HCT116 (cell line): ENCODE measurements around the gene HMGN2. TPM values are rescaled to one million over a fixed set of nuclear protein-coding genes. Genes with fewer than 3 reads are reported as not detected.

Experiments
- ATAC-seq: fragments of 200-7000 bp; cut with Tn5 transposase; 2 replicates; pipeline ENCODE4 v1.9.1; 2020; ENCODE audit warnings: mild to moderate bottlenecking, moderate library complexity
- BruUV-seq: library from RNA; stranded (reverse); fragments of 400-500 nt; replicated peaks from 2 replicates; lab custom pipeline; 2021; lab: Mats Ljungman, UMichigan
- CTCF ChIA-PET: fragments of 300-600 bp; sonication (Branson Sonifier 250); formaldehyde crosslinking; loops from one replicate; lab custom pipeline; 2021; ENCODE audit warnings: antibody characterized with exemption; lab: Charles Lee
- POLR2A ChIA-PET: fragments of 300-600, 350-600 bp; sonication (Branson Sonifier 250); formaldehyde crosslinking; loops from one replicate; lab custom pipeline; 2021; ENCODE audit warnings: antibody characterized with exemption; lab: Charles Lee
- RAD21 ChIA-PET, 2 experiments: fragments of 300-600 bp; sonication (Branson Sonifier 250); formaldehyde crosslinking; loops; one replicate each; lab custom pipeline; 2023; ENCODE audit warnings: low total read pairs in 2 of 2; ENCODE audit not compliant: uncharacterized antibody in 2 of 2, unreplicated experiment in 2 of 2, low non-redundant PET in 1 of 2; lab: Charles Lee
- DNase-seq: peaks from one replicate; pipeline ENCODE4 v3.0.0-alpha.2; 2010; ENCODE audit warnings: low read depth, low spot score
- H2AFZ ChIP-seq: fragments of 200-600 bp; shearing (Covaris generic), sonication (generic); 2 replicates; pipeline ENCODE4 v1.6.1; 2017; ENCODE audit warnings: low read depth, mixed run types, mixed read lengths, antibody characterized with exemption, low read length; ENCODE audit not compliant: poor library complexity, severe bottlenecking
- H3K27ac ChIP-seq: 2 replicates; pipeline ENCODE4 v1.5.1; 2012; ENCODE audit warnings: low read depth, low read length
- H3K27me3 ChIP-seq: fragments of 200-600 bp; sonication (generic); 2 replicates; pipeline ENCODE4 v1.6.1; 2016; ENCODE audit warnings: mixed run types, low read length, mixed read lengths; ENCODE audit not compliant: insufficient read depth
- H3K36me3 ChIP-seq, 2 experiments: fragments of 200-500 bp in 1 of 2; fragments of 200-600 bp in 1 of 2; sonication (Bioruptor generic) in 1 of 2; sonication (generic) in 1 of 2; 2 replicates each; pipeline versions ENCODE4 v1.5.1 to v1.6.1; 2014 to 2016; ENCODE audit warnings: low read length in 2 of 2, inconsistent platforms in 1 of 2, mixed read lengths in 1 of 2, mixed run types in 1 of 2; ENCODE audit not compliant: insufficient read depth in 2 of 2, control insufficient read depth in 1 of 2
- H3K4me1 ChIP-seq, 2 experiments: fragments of 200-600 bp in 1 of 2; sonication (generic) in 1 of 2; 2 replicates each; pipeline versions ENCODE4 v1.5.1 to v1.6.1; 2012 to 2017; ENCODE audit warnings: low read length in 2 of 2, inconsistent platforms in 1 of 2, mild to moderate bottlenecking in 1 of 2, mixed read lengths in 1 of 2, mixed run types in 1 of 2, moderate library complexity in 1 of 2; ENCODE audit not compliant: insufficient read depth in 2 of 2, control insufficient read depth in 1 of 2
- H3K4me2 ChIP-seq: fragments of 200-600 bp; sonication (generic); 2 replicates; pipeline ENCODE4 v1.6.1; 2017; ENCODE audit warnings: mixed run types, low read length, mixed read lengths
- H3K4me3 ChIP-seq, 2 experiments: fragments of 200-600 bp in 1 of 2; sonication (generic) in 1 of 2; replicated peaks in 1 of 2; 2 replicates each; pipeline ENCODE4 v1.5.1; 2011 to 2016; ENCODE audit warnings: low read length in 2 of 2, control low read depth in 1 of 2, low read depth in 1 of 2, mild to moderate bottlenecking in 1 of 2, mixed read lengths in 1 of 2, mixed run types in 1 of 2
- H3K79me2 ChIP-seq: fragments of 200-600 bp; sonication (generic); 2 replicates; pipeline ENCODE4 v1.6.1; 2017; ENCODE audit warnings: mild to moderate bottlenecking, mixed run types, low read length, moderate library complexity, mixed read lengths; ENCODE audit not compliant: insufficient read depth
- H3K9ac ChIP-seq: fragments of 200-600 bp; sonication (generic); 2 replicates; pipeline ENCODE4 v1.6.1; 2016; ENCODE audit warnings: low read length, mixed read lengths
- H3K9me2 ChIP-seq: fragments of 200-600 bp; sonication (generic), shearing (Covaris generic); 2 replicates; pipeline ENCODE4 v1.6.1; 2017; ENCODE audit warnings: mixed run types, mild to moderate bottlenecking, moderate library complexity; ENCODE audit not compliant: insufficient read depth
- H3K9me3 ChIP-seq, 2 experiments: fragments of 200-500 bp in 1 of 2; fragments of 200-600 bp in 1 of 2; sonication (Bioruptor generic) in 1 of 2; sonication (generic) in 1 of 2; 2 replicates each; pipeline ENCODE4 v1.6.1; 2014 to 2017; ENCODE audit warnings: low read length in 2 of 2, mixed read lengths in 2 of 2, inconsistent platforms in 1 of 2, low read depth in 1 of 2, mild to moderate bottlenecking in 1 of 2, mixed run types in 1 of 2, moderate library complexity in 1 of 2; ENCODE audit not compliant: control insufficient read depth in 1 of 2, insufficient read depth in 1 of 2
- H4K20me1 ChIP-seq: fragments of 200-600 bp; sonication (generic), shearing (Covaris generic); 2 replicates; pipeline ENCODE4 v1.6.1; 2017; ENCODE audit warnings: mixed run types, mild to moderate bottlenecking, moderate library complexity; ENCODE audit not compliant: insufficient read depth
- EZH2 ChIP-seq: fragments of 200-600 bp; sonication (generic); IDR thresholded peaks from 2 replicates; pipeline ENCODE4 v1.6.1; 2017; ENCODE audit warnings: antibody characterized with exemption, mixed run types
- EZH2phosphoT487 ChIP-seq: fragments of 200-600 bp; IDR thresholded peaks from 2 replicates; pipeline ENCODE4 v1.6.1; 2018; ENCODE audit warnings: antibody characterized with exemption, borderline replicate concordance
- JUND ChIP-seq: IDR thresholded peaks from 2 replicates; pipeline ENCODE4 v1.6.1; 2012
- MAX ChIP-seq: IDR thresholded peaks from 2 replicates; pipeline ENCODE4 v1.6.1; 2012
- POLR2A ChIP-seq: IDR thresholded peaks from 2 replicates; pipeline ENCODE4 v1.7.0; 2011; ENCODE audit warnings: borderline replicate concordance; ENCODE audit not compliant: insufficient read depth, insufficient read length; ENCODE audit errors: extremely low read depth
- POLR2AphosphoS5 ChIP-seq: IDR thresholded peaks from 2 replicates; pipeline ENCODE4 v1.6.1; 2011; ENCODE audit warnings: mild to moderate bottlenecking, low read depth, low read length, moderate library complexity
- RAD21 ChIP-seq: IDR thresholded peaks from 2 replicates; pipeline ENCODE4 v1.6.1; 2012; ENCODE audit warnings: low read depth, mild to moderate bottlenecking
- SIN3A ChIP-seq: IDR thresholded peaks from 2 replicates; pipeline ENCODE4 v1.6.1; 2012; ENCODE audit warnings: low read depth
- YY1 ChIP-seq: IDR thresholded peaks from 2 replicates; pipeline ENCODE4 v1.6.1; 2011; ENCODE audit warnings: low read length, low read depth, moderate library complexity, mild to moderate bottlenecking; ENCODE audit not compliant: insufficient replicate concordance; ENCODE audit errors: extremely low read depth
- ZBTB33 ChIP-seq: IDR thresholded peaks from 2 replicates; pipeline ENCODE4 v1.6.1; 2011; ENCODE audit warnings: mild to moderate bottlenecking, low read length, moderate library complexity; ENCODE audit not compliant: insufficient replicate concordance; ENCODE audit errors: extremely low read depth
- intact Hi-C: fragments of 100-400 bp; cut with micrococcal nuclease; formaldehyde crosslinking; loops from 2 replicates; pipeline ENCODE4 v1.10.0; 2022
- total RNA-seq: library from RNA; stranded (reverse); gene quantifications from one replicate; pipeline ENCODE4 v1.2.1, GENCODE V29; 2021; ENCODE audit not compliant: unreplicated experiment

HMGN2 gene
- total RNA-seq, 1 experiment from 2014 or later, result 483 TPM

- TF ChIP-seq ZBTB33 (no peak), POLR2AphosphoS5 (no peak)
- TF ChIP-seq, all 23 proteins: peak for 0
These were observed 17.9 kb downstream of the HMGN2 start (continued) for GRCh38 chr1:26490155-26490554.

GRCh38 chr1:26493267-26493666 lies 21.0 kb downstream of the HMGN2 start:
- Histone ChIP-seq H3K4me3 (no peak overlapping the region), H3K27ac (no peak overlapping the region), H3K9ac (no peak overlapping the region), H3K4me1 (no peaks in the 10 kb centered on the region), H3K9me2 (no peaks in the 10 kb centered on the region), H3K9me3 (no peaks in the 10 kb centered on the region), H3K79me2 (no peaks in the 10 kb centered on the region), H2AFZ (no peak overlapping the region), H3K4me2 (no peak overlapping the region), H4K20me1 (no peaks in the 10 kb centered on the region), H3K36me3 (no peaks in the 10 kb centered on the region), H3K27me3 (no peaks in the 10 kb centered on the region)
- ChIA-PET POLR2A (no interaction called here), RAD21 (no interaction called here), CTCF (no interaction called here)
- intact Hi-C loops, result no loop called here
- TF ChIP-seq RAD21, result no peak
- TF ChIP-seq YY1, result no peak
- ATAC-seq (no peak), DNase-seq (no peak)
- no TSS peak for BruUV-seq

- no peak for TF ChIP-seq POLR2A
- TF ChIP-seq MAX, result no peak
- TF ChIP-seq JUND, result no peak
- no peak for TF ChIP-seq EZH2phosphoT487
- no peak for TF ChIP-seq SIN3A
- no peak for TF ChIP-seq EZH2
- no peak for TF ChIP-seq POLR2AphosphoS5
- no peak for DNase-seq
- intact Hi-C loops, result no loop called here
- Histone ChIP-seq H3K9me2 (no peaks in the 10 kb centered on the region), H3K9ac (no peak overlapping the region), H3K79me2 (no peaks in the 10 kb centered on the region), H3K27me3 (no peaks in the 10 kb centered on the region), H3K4me3 (no peak overlapping the region), H2AFZ (no peak overlapping the region), H3K9me3 (no peaks in the 10 kb centered on the region), H3K4me1 (no peaks in the 10 kb centered on the region), H3K4me2 (no peak overlapping the region), H3K36me3 (no peaks in the 10 kb centered on the region), H3K27ac (no peak overlapping the region), H4K20me1 (no peaks in the 10 kb centered on the region)
- RAD21 ChIA-PET, result no interaction called here
- POLR2A ChIA-PET, result interaction anchor here (0.5 kb wide), 1 partner anchor 213 kb away, joined by 3 read pairs; no protein-coding TSS in a partner anchor
- no peak for ATAC-seq
- BruUV-seq, result no TSS peak
- CTCF ChIA-PET, result no interaction called here
These were observed 21.7 kb downstream of the HMGN2 start for GRCh38 chr1:26493938-26494337.
